Fibroblast of lung (primary cell): ENCODE data around the gene NKAIN1.

ENCODE experiments used
- EZH2 ChIP-seq: IDR thresholded peaks from 2 replicates; pipeline ENCODE4 v1.5.1; 2012; ENCODE audit warnings: low read length, control low read depth, mild to moderate bottlenecking; ENCODE audit errors: missing control alignments
- TF ChIP-seq, protein P1 (sequence below), 2 donors: IDR thresholded peaks in 1 of 2; conservative IDR thresholded peaks in 1 of 2; 1 replicate in 1 of 2; 2 replicates in 1 of 2; pipeline ENCODE4 v1.5.1; 2011 to 2012; ENCODE audit warnings: low read length in 2 of 2, control low read depth in 1 of 2, inconsistent platforms in 1 of 2, low read depth in 1 of 2, mild to moderate bottlenecking in 1 of 2

DNA sequence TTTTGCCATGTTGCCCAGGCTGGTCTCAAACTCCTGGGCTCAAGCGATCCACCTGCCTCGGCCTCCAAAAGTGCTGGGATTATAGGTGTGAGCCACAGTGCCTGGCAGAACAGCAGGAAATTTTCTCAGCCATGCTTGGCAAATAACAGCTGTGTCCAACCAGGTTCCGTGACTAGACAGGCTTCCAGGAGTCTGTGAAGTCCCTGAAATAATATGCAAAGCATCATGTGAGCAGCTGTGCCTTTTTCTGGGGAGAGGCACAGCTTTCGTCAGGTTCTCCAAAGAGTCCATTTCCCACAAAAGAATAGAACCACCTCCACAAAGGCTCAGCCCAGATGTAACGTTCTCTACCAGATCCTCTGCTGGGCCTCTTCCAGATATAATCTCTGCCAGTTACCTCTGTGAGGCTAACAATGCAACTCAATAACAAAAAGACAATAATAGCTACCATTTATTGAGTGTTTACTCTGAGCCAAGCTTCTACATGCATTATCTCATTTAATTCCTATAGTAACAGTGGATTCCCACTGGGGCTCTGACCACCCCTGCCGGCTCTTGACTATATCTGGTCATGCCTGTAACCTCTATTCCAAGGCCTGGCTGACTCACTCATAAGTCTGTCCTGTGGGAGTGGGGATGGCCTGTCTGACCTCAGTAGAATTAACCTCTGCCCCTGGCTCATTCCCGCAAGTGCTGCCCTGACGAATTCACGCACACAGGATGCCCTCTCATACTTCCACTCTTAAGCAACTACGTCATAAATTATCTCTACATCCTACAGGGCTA, 4.0 kb upstream of the NKAIN1 start:
- TF ChIP-seq, protein P1, sequence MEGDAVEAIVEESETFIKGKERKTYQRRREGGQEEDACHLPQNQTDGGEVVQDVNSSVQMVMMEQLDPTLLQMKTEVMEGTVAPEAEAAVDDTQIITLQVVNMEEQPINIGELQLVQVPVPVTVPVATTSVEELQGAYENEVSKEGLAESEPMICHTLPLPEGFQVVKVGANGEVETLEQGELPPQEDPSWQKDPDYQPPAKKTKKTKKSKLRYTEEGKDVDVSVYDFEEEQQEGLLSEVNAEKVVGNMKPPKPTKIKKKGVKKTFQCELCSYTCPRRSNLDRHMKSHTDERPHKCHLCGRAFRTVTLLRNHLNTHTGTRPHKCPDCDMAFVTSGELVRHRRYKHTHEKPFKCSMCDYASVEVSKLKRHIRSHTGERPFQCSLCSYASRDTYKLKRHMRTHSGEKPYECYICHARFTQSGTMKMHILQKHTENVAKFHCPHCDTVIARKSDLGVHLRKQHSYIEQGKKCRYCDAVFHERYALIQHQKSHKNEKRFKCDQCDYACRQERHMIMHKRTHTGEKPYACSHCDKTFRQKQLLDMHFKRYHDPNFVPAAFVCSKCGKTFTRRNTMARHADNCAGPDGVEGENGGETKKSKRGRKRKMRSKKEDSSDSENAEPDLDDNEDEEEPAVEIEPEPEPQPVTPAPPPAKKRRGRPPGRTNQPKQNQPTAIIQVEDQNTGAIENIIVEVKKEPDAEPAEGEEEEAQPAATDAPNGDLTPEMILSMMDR (conservative IDR thresholded peaks at IDR 0.05 in 1 of 2, IDR thresholded peaks at IDR 0.05 in 1 of 2; ENCODE audit: low read depth in 1 of 2, low read length in 2 of 2), result no peak
- TF ChIP-seq EZH2, result no peak
